Adrenal gland (tissue), 12 donors: ENCODE measurements around the gene METTL24. TPM values are rescaled to one million over a fixed set of nuclear protein-coding genes. Genes with fewer than 3 reads are reported as not detected.

ENCODE experiments used
- DNase-seq, 7 donors: peaks; one replicate each; pipeline ENCODE4 v3.0.0-alpha.2; 2019 to 2020
- H3K27ac ChIP-seq, 5 donors: fragments of 200-600 bp; sonication (generic) in 4 of 5; 1 replicate in 3 of 5; 2 replicates in 2 of 5; pipeline versions ENCODE4 v1.5.1 to v1.8.0; 2016 to 2020; ENCODE audit warnings: mild to moderate bottlenecking in 1 of 5
- H3K27me3 ChIP-seq: fragments of 200-600 bp; 2 replicates; pipeline ENCODE4 v1.8.0; 2021
- H3K36me3 ChIP-seq, 2 donors: fragments of 200-600 bp; replicated peaks in 1 of 2; 1 replicate in 1 of 2; 2 replicates in 1 of 2; pipeline versions ENCODE4 v1.5.1 to v1.8.0; 2018 to 2022
- H3K4me1 ChIP-seq, 2 donors: fragments of 200-600 bp; replicated peaks in 1 of 2; 1 replicate in 1 of 2; 2 replicates in 1 of 2; pipeline versions ENCODE4 v1.5.1 to v1.8.0; 2018 to 2021
- H3K4me3 ChIP-seq, 4 donors: fragments of 200-600 bp; sonication (generic) in 3 of 4; one replicate each; pipeline ENCODE4 v1.5.1; 2016 to 2018
- H3K9me3 ChIP-seq, 3 donors: fragments of 200-600 bp; sonication (generic) in 1 of 3; replicated peaks in 1 of 3; 1 replicate in 2 of 3; 2 replicates in 1 of 3; pipeline versions ENCODE4 v1.5.1 to v1.8.0; 2016 to 2021
- POLR2A ChIP-seq, 2 donors: fragments of 450-650 bp; IDR thresholded peaks; one replicate each; pipeline ENCODE4 v1.6.1; 2017; ENCODE audit warnings: antibody characterized with exemption in 2 of 2, mild to moderate bottlenecking in 2 of 2, moderate library complexity in 1 of 2
- WGBS, 4 donors: extraction: QIAGEN DNeasy Blood & Tissue Kit in 2 of 4; methylation state at CpG; one replicate each; pipeline versions ENCODE4 v1.1.5 to v1.1.7; 2013 to 2017; 5-methylcytosine and 5-hydroxymethylcytosine counted together
- intact Hi-C, 2 donors: fragments of 100-400 bp; cut with DNase I; formaldehyde crosslinking; loops; one replicate each; pipeline versions ENCODE4 v1.14.1 to v1.15.0; 2022 to 2023
- polyA plus RNA-seq, 3 donors: library from polyadenylated mRNA; stranded (reverse); fragments of 200-250 nt in 2 of 3; fragments of 350-450 nt in 1 of 3; fragmentation: Illumina TruSeq in 1 of 3; extraction: RNeasy Lipid Tissue Mini Kit (QIAGEN cat#74804) in 1 of 3; gene quantifications; one replicate each; pipeline ENCODE4 v1.2.3, GENCODE V29; 2013 to 2014
- total RNA-seq, 9 donors: library from RNA; depleted of rRNA in 4 of 9; stranded (reverse); fragments of >200 nt in 4 of 9; fragments of 120-200 nt in 1 of 9; fragmentation: NEBNext Ultra II Directional in 1 of 9; extraction: Animal tissue kit (Norgen Biotek cat#: 25700) in 1 of 9; gene quantifications; one replicate each; pipeline versions ENCODE4 v1.1.0 to v1.2.4, GENCODE V29; 2013 to 2023
- TF ChIP-seq, protein P1 (sequence below), 6 experiments: fragments of 450-650 bp in 4 of 6; fragments of 200-600 bp in 2 of 6; sonication (generic) in 1 of 6; IDR thresholded peaks; 1 replicate in 5 of 6; 2 replicates in 1 of 6; pipeline versions ENCODE4 v1.5.1 to v1.8.0; 2016 to 2021; ENCODE audit warnings: antibody characterized with exemption in 6 of 6, mild to moderate bottlenecking in 2 of 6, moderate library complexity in 1 of 6
- donor health status: healthy with polysubstance abuse.
- donor health status: Bipolar disorder and iron deficiency.
- donor health status: DM: yes; HTN: yes; CAD: no.
- donor health status: DM: no; HTN: no; CAD: no.
- donor health status: DM: no; HTN: no; CAD: no.
- donor health status: DM: yes; HTN: yes; CAD: no.

Gene METTL24
- total and polyA plus RNA-seq, 12 donors, result 0.20 to 5.0 (median 1.8) TPM; not detected in 1

DNA sequence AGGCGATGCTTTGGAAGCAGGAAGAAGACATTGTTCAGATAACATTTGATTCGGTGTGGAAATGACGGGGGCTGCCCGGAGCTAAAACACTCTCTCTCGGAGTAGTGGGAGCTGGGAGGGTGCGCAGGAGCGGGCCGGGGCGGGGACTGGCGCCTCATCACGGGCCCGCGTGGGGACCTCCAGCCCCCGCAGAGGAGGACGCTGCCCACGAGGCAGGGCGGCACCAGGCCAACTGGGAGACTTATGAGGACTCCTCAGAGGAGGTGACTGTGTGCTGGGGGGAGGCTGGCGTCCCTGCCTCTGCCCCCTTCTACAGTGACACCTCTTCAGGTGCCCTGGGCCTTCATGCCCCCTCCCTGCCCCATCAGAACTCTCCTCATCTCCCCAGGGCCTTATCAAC, 42.1 kb upstream of the METTL24 start:
- Histone ChIP-seq H3K27ac (peak overlapping the region in 1 of 5 donors; percentile 57), H3K27me3 (no peaks in the 10 kb centered on the region), H3K4me1 (peaks cover 5% of the 10 kb centered on the region in 2 donors), H3K4me3 (peak overlapping the region in 1 of 4 donors; percentile 51), H3K36me3 (no peaks in the 10 kb centered on the region), H3K9me3 (no peaks in the 10 kb centered on the region)
- TF ChIP-seq, protein P1, sequence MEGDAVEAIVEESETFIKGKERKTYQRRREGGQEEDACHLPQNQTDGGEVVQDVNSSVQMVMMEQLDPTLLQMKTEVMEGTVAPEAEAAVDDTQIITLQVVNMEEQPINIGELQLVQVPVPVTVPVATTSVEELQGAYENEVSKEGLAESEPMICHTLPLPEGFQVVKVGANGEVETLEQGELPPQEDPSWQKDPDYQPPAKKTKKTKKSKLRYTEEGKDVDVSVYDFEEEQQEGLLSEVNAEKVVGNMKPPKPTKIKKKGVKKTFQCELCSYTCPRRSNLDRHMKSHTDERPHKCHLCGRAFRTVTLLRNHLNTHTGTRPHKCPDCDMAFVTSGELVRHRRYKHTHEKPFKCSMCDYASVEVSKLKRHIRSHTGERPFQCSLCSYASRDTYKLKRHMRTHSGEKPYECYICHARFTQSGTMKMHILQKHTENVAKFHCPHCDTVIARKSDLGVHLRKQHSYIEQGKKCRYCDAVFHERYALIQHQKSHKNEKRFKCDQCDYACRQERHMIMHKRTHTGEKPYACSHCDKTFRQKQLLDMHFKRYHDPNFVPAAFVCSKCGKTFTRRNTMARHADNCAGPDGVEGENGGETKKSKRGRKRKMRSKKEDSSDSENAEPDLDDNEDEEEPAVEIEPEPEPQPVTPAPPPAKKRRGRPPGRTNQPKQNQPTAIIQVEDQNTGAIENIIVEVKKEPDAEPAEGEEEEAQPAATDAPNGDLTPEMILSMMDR (IDR thresholded peaks at IDR 0.05), result no peak
- TF ChIP-seq POLR2A (IDR thresholded peaks at IDR 0.05), result no peak
- 70 to 92% (median 83%) methylated on average over 14 to 18 of the region's 18 CpGs for WGBS, 4 donors
- no peak for DNase-seq
- intact Hi-C loops, result no loop called here

GRCh38 chr6:110399219-110400071, 41.3 kb upstream of the METTL24 start:
- peak in 1 of 7 donors; percentile 28 for DNase-seq
- Histone ChIP-seq H3K27ac (peak overlapping the region in 1 of 5 donors; percentile 57), H3K9me3 (no peaks in the 10 kb centered on the region), H3K4me1 (peaks cover 2 to 5% of the 10 kb centered on the region in 2 donors), H3K27me3 (no peaks in the 10 kb centered on the region), H3K36me3 (no peaks in the 10 kb centered on the region), H3K4me3 (peak overlapping the region in 1 of 4 donors; percentile 51)
- intact Hi-C loops, result loop anchor here (10.0 kb wide), 3 partner anchors 215 to 695 kb away; partner anchors contain the start of gene CDC40 (in 1 of the 2)
- TF ChIP-seq, protein P1 (IDR thresholded peaks at IDR 0.05), result no peak
- no peak for TF ChIP-seq POLR2A (IDR thresholded peaks at IDR 0.05)
- 41 to 76% (median 65%) methylated on average over 23 to 43 of the region's 43 CpGs for WGBS, 4 donors

GRCh38 chr6:110398778-110399177, 40.6 kb upstream of the METTL24 start:
- no peaks in the 10 kb centered on the region for H3K27me3 ChIP-seq
- peak overlapping the region in 1 of 5 donors; percentile 3 for H3K27ac ChIP-seq
- H3K9me3 ChIP-seq, result no peaks in the 10 kb centered on the region
- intact Hi-C loops, result loop anchor here (10.0 kb wide), 3 partner anchors 214 to 694 kb away; partner anchors contain the start of gene CDC40 (in 1 of the 2)
- no peak overlapping the region for H3K4me3 ChIP-seq
- DNase-seq, result no peak
- 81 to 89% (median 83%) methylated on average over 4 of the region's 4 CpGs for WGBS, 4 donors
- H3K36me3 ChIP-seq, result no peaks in the 10 kb centered on the region
- TF ChIP-seq, protein P1 (IDR thresholded peaks at IDR 0.05), result no peak
- TF ChIP-seq POLR2A (IDR thresholded peaks at IDR 0.05), result no peak
- H3K4me1 ChIP-seq, result peaks cover 0 to 4% of the 10 kb centered on the region in 2 donors

DNA sequence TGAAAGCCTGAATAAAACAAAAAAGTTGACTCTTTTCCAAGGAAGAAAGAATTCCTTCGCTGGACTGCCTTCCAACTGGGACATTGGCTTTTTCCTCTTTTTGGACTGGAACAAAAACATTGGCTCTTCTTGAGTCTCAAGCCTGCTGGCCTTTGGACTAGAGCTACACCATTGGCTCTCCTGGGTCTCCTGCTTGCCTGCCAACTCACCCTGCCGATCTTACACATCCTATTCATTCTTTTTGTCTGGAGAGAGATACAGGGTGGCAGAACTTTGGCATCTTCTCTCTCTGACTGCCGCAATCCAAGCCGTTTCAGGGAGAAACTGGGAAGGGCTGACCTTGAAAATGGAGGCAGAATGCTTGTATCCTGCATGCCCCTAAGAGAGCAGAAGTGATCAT, 37.1 kb upstream of the METTL24 start:
- Histone ChIP-seq H3K27me3 (no peaks in the 10 kb centered on the region), H3K27ac (peak overlapping the region in 1 of 5 donors; percentile 21), H3K4me1 (peaks cover 0 to 4% of the 10 kb centered on the region in 2 donors), H3K4me3 (no peak overlapping the region), H3K9me3 (no peaks in the 10 kb centered on the region), H3K36me3 (no peaks in the 10 kb centered on the region)
- peak in 6 of 7 donors; percentile 34 to 71 (median 52) for DNase-seq
- no peak for TF ChIP-seq POLR2A (IDR thresholded peaks at IDR 0.05)
- TF ChIP-seq, protein P1 (IDR thresholded peaks at IDR 0.05), result no peak
- intact Hi-C loops, result loop anchor here (10.0 kb wide), 3 partner anchors 210 to 690 kb away; partner anchors contain the start of gene CDC40 (in 1 of the 2)
- WGBS, 4 donors, result 24 to 44% (median 36%) methylated on average over 4 of the region's 4 CpGs
